GM23338 (cell line): ENCODE data around the gene M1AP. TPM values are rescaled to one million over a fixed set of nuclear protein-coding genes. Genes with fewer than 3 reads are reported as not detected.

Experiments
- ATAC-seq: fragments of 200-7000 bp; cut with Tn5 transposase; 3 replicates; pipeline ENCODE4 v1.9.1; 2020
- DNase-seq: peaks from one replicate; pipeline ENCODE4 v3.0.0-alpha.2; 2015; ENCODE audit warnings: low spot score
- H2AFZ ChIP-seq: fragments of 200-600 bp; sonication (generic); 2 replicates; pipeline ENCODE4 v1.8.0; 2016; ENCODE audit warnings: antibody characterized with exemption, mild to moderate bottlenecking, moderate library complexity
- H3F3A ChIP-seq: fragments of 200-600 bp; sonication (generic); replicated peaks from 2 replicates; pipeline ENCODE4 v1.8.0; 2017; ENCODE audit warnings: antibody characterized with exemption, mixed run types, low read depth
- H3K27ac ChIP-seq: fragments of 200-600 bp; sonication (generic); 2 replicates; pipeline ENCODE4 v1.6.1; 2016; ENCODE audit warnings: low read depth
- H3K27me3 ChIP-seq: fragments of 200-600 bp; sonication (generic); 2 replicates; pipeline ENCODE4 v1.8.0; 2016; ENCODE audit warnings: mild to moderate bottlenecking, mixed run types, moderate library complexity; ENCODE audit not compliant: insufficient read depth
- H3K36me3 ChIP-seq: fragments of 200-600 bp; sonication (generic); 2 replicates; pipeline ENCODE4 v1.8.0; 2016; ENCODE audit warnings: mild to moderate bottlenecking; ENCODE audit not compliant: insufficient read depth
- H3K4me1 ChIP-seq: fragments of 200-600 bp; sonication (generic); 2 replicates; pipeline ENCODE4 v1.8.0; 2016; ENCODE audit warnings: mild to moderate bottlenecking, moderate library complexity; ENCODE audit not compliant: insufficient read depth
- H3K4me2 ChIP-seq: fragments of 200-600 bp; sonication (generic); 2 replicates; pipeline ENCODE4 v1.7.1; 2017; ENCODE audit warnings: mixed run types
- H3K4me3 ChIP-seq: fragments of 200-600 bp; sonication (generic); 2 replicates; pipeline ENCODE4 v1.6.1; 2016; ENCODE audit warnings: mixed run types
- H3K79me2 ChIP-seq: fragments of 200-600 bp; sonication (generic); replicated peaks from 2 replicates; pipeline ENCODE4 v1.8.0; 2017; ENCODE audit warnings: mild to moderate bottlenecking; ENCODE audit not compliant: insufficient read depth
- H3K9me2 ChIP-seq: fragments of 200-600 bp; sonication (generic); 2 replicates; pipeline ENCODE4 v1.8.0; 2017; ENCODE audit not compliant: insufficient read depth
- H4K20me1 ChIP-seq: fragments of 200-600 bp; sonication (generic); replicated peaks from 2 replicates; pipeline ENCODE4 v1.8.0; 2017; ENCODE audit warnings: mild to moderate bottlenecking; ENCODE audit not compliant: insufficient read depth
- H3K27ac Mint-ChIP-seq: 2 replicates; pipeline ENCODE4 v1.8.0; 2020; ENCODE audit warnings: inconsistent platforms, mild to moderate bottlenecking, moderate library complexity, mixed read lengths
- H3K27me3 Mint-ChIP-seq: 3 replicates; pipeline ENCODE4 v1.8.0; 2022; ENCODE audit warnings: low read depth, mild to moderate bottlenecking, moderate library complexity, mixed read lengths, inconsistent platforms; ENCODE audit not compliant: insufficient read depth, poor library complexity
- H3K36me3 Mint-ChIP-seq: 3 replicates; pipeline ENCODE4 v1.8.0; 2021; ENCODE audit warnings: low read depth, mild to moderate bottlenecking, inconsistent platforms, moderate library complexity, mixed read lengths
- H3K4me1 Mint-ChIP-seq: 3 replicates; pipeline ENCODE4 v1.8.0; 2020; ENCODE audit warnings: mild to moderate bottlenecking, inconsistent platforms, mixed read lengths
- H3K4me3 Mint-ChIP-seq: 3 replicates; pipeline ENCODE4 v1.8.0; 2021; ENCODE audit warnings: moderate library complexity, mild to moderate bottlenecking, inconsistent platforms, mixed read lengths
- H3K9me3 Mint-ChIP-seq: 3 replicates; pipeline ENCODE4 v1.8.0; 2020; ENCODE audit warnings: moderate library complexity, mild to moderate bottlenecking, inconsistent platforms, mixed read lengths
- CREB1 ChIP-seq: fragments of 250-450 bp; sonication (Bioruptor Pico); IDR thresholded peaks from 2 replicates; pipeline ENCODE4 v1.5.0; 2020; ENCODE audit warnings: low read depth, mild to moderate bottlenecking, moderate library complexity
- CTCF ChIP-seq, 2 experiments: fragments of 200-600 bp in 1 of 2; sonication (generic) in 1 of 2; conservative IDR thresholded peaks; 2 replicates each; pipeline versions ENCODE4 v1.5.1 to v1.6.1; 2016 to 2017; ENCODE audit warnings: antibody characterized with exemption in 2 of 2, low read depth in 2 of 2, mild to moderate bottlenecking in 2 of 2, moderate library complexity in 1 of 2
- ETS1 ChIP-seq: IDR thresholded peaks from 2 replicates; pipeline ENCODE4 v1.6.1; 2016; ENCODE audit warnings: antibody characterized with exemption
- EZH2phosphoT487 ChIP-seq: fragments of 200-600 bp; sonication (generic); IDR thresholded peaks from one replicate; pipeline ENCODE4 v1.8.1; 2018; ENCODE audit warnings: antibody characterized with exemption; ENCODE audit not compliant: unreplicated experiment
- NANOG ChIP-seq: IDR thresholded peaks from 2 replicates; pipeline ENCODE4 v1.6.1; 2016; ENCODE audit warnings: antibody characterized with exemption, borderline replicate concordance
- POLR2AphosphoS5 ChIP-seq: IDR thresholded peaks from 2 replicates; pipeline ENCODE4 v1.6.1; 2016; ENCODE audit warnings: antibody characterized with exemption, low read depth
- ZNF114 ChIP-seq: fragments of 250-450 bp; sonication (Bioruptor Pico); IDR thresholded peaks from 2 replicates; pipeline ENCODE4 v1.5.0; 2020; ENCODE audit warnings: mild to moderate bottlenecking, moderate library complexity
- ZNF462 ChIP-seq: fragments of 250-450 bp; sonication (Bioruptor Pico); IDR thresholded peaks from 2 replicates; pipeline ENCODE4 v1.5.0; 2020; ENCODE audit warnings: mild to moderate bottlenecking, moderate library complexity
- polyA plus RNA-seq: library from polyadenylated mRNA; unstranded; fragments of >200 nt; fragmentation: Nextera tagmentation; extraction: Ambion mirVana; gene quantifications from 2 replicates; pipeline ENCODE4 v1.2.1, GENCODE V29; 2016
- total RNA-seq: library from RNA; depleted of rRNA; stranded (reverse); fragments of >200 nt; shearing (Covaris generic); gene quantifications from 2 replicates; pipeline ENCODE4 v1.2.3, GENCODE V29; 2014

The M1AP gene
- total and polyA plus RNA-seq, 2 experiments from 2014 or later, result 5.1 to 12.1 TPM

- no peak overlapping the region for H3K27ac Mint-ChIP-seq
- Histone ChIP-seq H3K9me2 (no peaks in the 10 kb centered on the region), H3K36me3 (no peaks in the 10 kb centered on the region), H4K20me1 (no peaks in the 10 kb centered on the region; the same call in 1 of the 2 replicates), H3K4me1 (peaks cover 10% of the 10 kb centered on the region), H3F3A (no peaks in the 10 kb centered on the region), H3K79me2 (no peaks in the 10 kb centered on the region), H3K27me3 (peaks cover 9% of the 10 kb centered on the region; the same call in 1 of the 2 replicates), H2AFZ (no peak overlapping the region), H3K27ac (no peak overlapping the region), H3K4me3 (no peak overlapping the region), H3K4me2 (no peak overlapping the region)
- no peaks in the 10 kb centered on the region for H3K9me3 Mint-ChIP-seq
- TF ChIP-seq ZNF114 (CRISPR knock-in tag), result no peak
- no peaks in the 10 kb centered on the region for H3K36me3 Mint-ChIP-seq
- peaks cover 13% of the 10 kb centered on the region for H3K27me3 Mint-ChIP-seq
- no peak overlapping the region for H3K4me3 Mint-ChIP-seq
- H3K4me1 Mint-ChIP-seq, result peaks cover 19% of the 10 kb centered on the region
- DNase-seq, result no peak
- no peak for ATAC-seq
Measured at GRCh38 chr2:74564222-74564621, 83.9 kb downstream of the M1AP start.

- Mint-ChIP-seq H3K27me3 (peaks cover 24% of the 10 kb centered on the region), H3K27ac (no peak overlapping the region)
- no peak for TF ChIP-seq ETS1
- TF ChIP-seq POLR2AphosphoS5, result no peak
- TF ChIP-seq ZNF114 (CRISPR knock-in tag), result no peak
- no peak for TF ChIP-seq CREB1 (CRISPR knock-in tag)
- TF ChIP-seq ZNF462 (CRISPR knock-in tag), result no peak
- no peak for TF ChIP-seq CTCF (conservative IDR thresholded peaks at IDR 0.05; ENCODE audit: low read depth in 2 of 2)
- no peak for TF ChIP-seq NANOG
- TF ChIP-seq EZH2phosphoT487, result no peak
Measured at GRCh38 chr2:74562126-74562775, 85.9 kb downstream of the M1AP start.

More at GRCh38 chr2:74562126-74562775, 85.9 kb downstream of the M1AP start:
- Mint-ChIP-seq H3K4me1 (peaks cover 19% of the 10 kb centered on the region), H3K4me3 (no peak overlapping the region), H3K9me3 (no peaks in the 10 kb centered on the region), H3K36me3 (no peaks in the 10 kb centered on the region)
- Histone ChIP-seq H3K27ac (no peak overlapping the region), H3F3A (no peaks in the 10 kb centered on the region), H3K4me1 (peaks cover 10% of the 10 kb centered on the region), H3K4me2 (no peak overlapping the region), H4K20me1 (no peaks in the 10 kb centered on the region; the same call in 1 of the 2 replicates), H3K9me2 (no peaks in the 10 kb centered on the region), H3K36me3 (no peaks in the 10 kb centered on the region), H3K27me3 (peaks cover 29% of the 10 kb centered on the region; the same call in 1 of the 2 replicates), H3K4me3 (no peak overlapping the region), H3K79me2 (no peaks in the 10 kb centered on the region), H2AFZ (no peak overlapping the region)
- DNase-seq, result no peak
- ATAC-seq, result no peak
